Psoas muscle (tissue), 8 donors: ENCODE data around the gene FAS. TPM values are rescaled to one million over a fixed set of nuclear protein-coding genes. Genes with fewer than 3 reads are reported as not detected.
"Not testable (repeated sequence)": the region's sequence is repeated elsewhere in the genome, so short reads cannot be mapped to it uniquely, and the experiment has no call there.

Experiments used
- ATAC-seq, 4 donors: fragments of 200-7000 bp; cut with Tn5 transposase; one replicate each; pipeline ENCODE4 v1.9.1; 2020; ENCODE audit warnings: moderate library complexity in 3 of 4, mild to moderate bottlenecking in 2 of 4
- DNase-seq, 2 donors: peaks; one replicate each; pipeline ENCODE4 v3.0.0-alpha.2; 2020
- H3K27ac ChIP-seq: fragments of 200-600 bp; one replicate; pipeline ENCODE4 v1.8.0; 2022
- H3K27me3 ChIP-seq, 3 donors: fragments of 200-600 bp in 1 of 3; one replicate each; pipeline versions ENCODE4 v1.6.1 to v1.8.0; 2013 to 2022; ENCODE audit warnings: low read length in 2 of 3, mild to moderate bottlenecking in 2 of 3, moderate library complexity in 1 of 3; ENCODE audit not compliant: insufficient read depth in 3 of 3
- H3K36me3 ChIP-seq, 2 donors: fragments of 200-600 bp in 1 of 2; one replicate each; pipeline versions ENCODE4 v1.6.1 to v1.8.0; 2013 to 2022; ENCODE audit warnings: low read depth in 1 of 2, mild to moderate bottlenecking in 1 of 2, moderate library complexity in 1 of 2; ENCODE audit not compliant: insufficient read depth in 1 of 2
- H3K4me1 ChIP-seq: fragments of 200-600 bp; one replicate; pipeline ENCODE4 v1.8.0; 2022
- H3K4me3 ChIP-seq: fragments of 200-600 bp; one replicate; pipeline ENCODE4 v1.8.0; 2022; ENCODE audit warnings: mild to moderate bottlenecking
- H3K9me3 ChIP-seq: fragments of 200-600 bp; one replicate; pipeline ENCODE4 v1.8.0; 2022
- CTCF ChIP-seq: fragments of 200-600 bp; IDR thresholded peaks from one replicate; pipeline ENCODE4 v1.8.0; 2022; ENCODE audit warnings: antibody characterized with exemption
- WGBS, 3 donors: extraction: QIAGEN DNeasy Blood & Tissue Kit; methylation state at CpG; one replicate each; pipeline versions ENCODE4 v1.1.6 to v1.1.7; 2013; 5-methylcytosine and 5-hydroxymethylcytosine counted together
- intact Hi-C, 2 donors: fragments of 100-400 bp; cut with DNase I; formaldehyde crosslinking; loops; one replicate each; pipeline versions ENCODE4 v1.11.0 to v1.14.2; 2022
- polyA plus RNA-seq, 3 donors: library from polyadenylated mRNA; stranded (reverse); fragments of 200-250 nt; gene quantifications; one replicate each; pipeline ENCODE4 v1.2.3, GENCODE V29; 2013
- total RNA-seq, 4 donors: library from RNA; stranded (reverse); fragmentation: NEBNext Ultra II Directional in 2 of 4; extraction: Animal tissue kit (Norgen Biotek cat#: 25700) in 2 of 4; gene quantifications; one replicate each; pipeline versions ENCODE4 v1.2.1 to v1.2.4, GENCODE V29; 2021 to 2023
- donor health status: healthy with polysubstance abuse.
- donor health status: DM: no; HTN: no; CAD: no; lungs with moderate emphysema.
- donor health status: Bipolar disorder and iron deficiency.
- donor health status: healthy.
- donor health status: DM: yes; HTN: yes; CAD: no.
- donor health status: DM: no; HTN: no; CAD: no.
- donor health status: DM: no; HTN: no; CAD: no.
- donor health status: DM: yes; HTN: yes; CAD: no.

FAS gene
- total and polyA plus RNA-seq, 7 donors, result 1.1 to 3.8 (median 1.6) TPM

GRCh38 chr10:89001729-89002072 is 11.1 kb downstream of the FAS start:
- Histone ChIP-seq H3K27ac (no peak overlapping the region), H3K4me3 (no peak overlapping the region), H3K27me3 (no peaks in the 10 kb centered on the region), H3K4me1 (peaks cover 4% of the 10 kb centered on the region), H3K36me3 (peaks cover 0 to 11% of the 10 kb centered on the region in 2 donors), H3K9me3 (no peaks in the 10 kb centered on the region)
- 54 to 58% (median 57%) methylated on average over 4 of the region's 4 CpGs for WGBS, 3 donors
- TF ChIP-seq CTCF, result no peak
- intact Hi-C loops, result no loop called here
- no peak for DNase-seq
- ATAC-seq, result no peak

- Histone ChIP-seq H3K27ac (no peak overlapping the region), H3K4me1 (peaks cover 4% of the 10 kb centered on the region), H3K4me3 (no peak overlapping the region), H3K36me3 (peaks cover 0 to 11% of the 10 kb centered on the region in 2 donors), H3K27me3 (no peaks in the 10 kb centered on the region), H3K9me3 (no peaks in the 10 kb centered on the region)
- ATAC-seq (no peak), DNase-seq (no peak)
- 78 to 89% (median 81%) methylated on average over 4 of the region's 4 CpGs for WGBS, 3 donors
- intact Hi-C loops, result no loop called here
- no peak for TF ChIP-seq CTCF
Observed at GRCh38 chr10:89002226-89002978, 11.8 kb downstream of the FAS start.

- Histone ChIP-seq H3K4me3 (no peak overlapping the region), H3K4me1 (peaks cover 4% of the 10 kb centered on the region), H3K9me3 (no peaks in the 10 kb centered on the region), H3K27me3 (no peaks in the 10 kb centered on the region), H3K36me3 (peaks cover 0 to 11% of the 10 kb centered on the region in 2 donors), H3K27ac (no peak overlapping the region)
- intact Hi-C loops, result no loop called here
- DNase-seq, result no peak
- TF ChIP-seq CTCF, result no peak
- 54 to 92% (median 75%) methylated on average over 2 of the region's 2 CpGs for WGBS, 3 donors
- no peak for ATAC-seq
Observed at GRCh38 chr10:89003344-89003743, 12.7 kb downstream of the FAS start.

GRCh38 chr10:89007129-89007893 is 16.7 kb downstream of the FAS start:
- DNase-seq (no peak), ATAC-seq (no peak)
- WGBS, 3 donors, result 61 to 66% (median 63%) methylated on average over 3 of the region's 3 CpGs
- no peak overlapping the region for H3K27ac ChIP-seq
- peaks cover 0 to 25% of the 10 kb centered on the region in 2 donors for H3K36me3 ChIP-seq
- H3K27me3 ChIP-seq, result no peaks in the 10 kb centered on the region
- H3K9me3 ChIP-seq, result no peaks in the 10 kb centered on the region
- TF ChIP-seq CTCF, result no peak
- H3K4me3 ChIP-seq, result no peak overlapping the region
- no peaks in the 10 kb centered on the region for H3K4me1 ChIP-seq
- intact Hi-C loops, result no loop called here

- intact Hi-C loops, H3K27me3 ChIP-seq, H3K27ac ChIP-seq, H3K4me1 ChIP-seq, H3K9me3 ChIP-seq, DNase-seq, ATAC-seq, H3K4me3 ChIP-seq: not testable (repeated sequence)
- H3K36me3 ChIP-seq, result peaks cover 0 to 19% of the 10 kb centered on the region in 2 donors
- 87 to 92% (median 91%) methylated on average over 15 of the region's 15 CpGs for WGBS, 3 donors
Observed at GRCh38 chr10:89018700-89019346, 28.2 kb downstream of the FAS start.
